H9 (cell line): ENCODE data around the gene SIDT2. TPM values are rescaled to one million over a fixed set of nuclear protein-coding genes. Genes with fewer than 3 reads are reported as not detected.

Experiments
- DNase-seq: peaks from one replicate; pipeline ENCODE4 v3.0.0-alpha.2; 2017
- H2AFZ ChIP-seq: one replicate; pipeline ENCODE4 v1.6.1; 2013; ENCODE audit warnings: mild to moderate bottlenecking, low read length, control low read depth, moderate library complexity
- H2AK5ac ChIP-seq: 2 replicates; pipeline ENCODE4 v1.6.1; 2013; ENCODE audit warnings: low read length, control low read depth, mixed read lengths; ENCODE audit not compliant: insufficient read length
- H2BK120ac ChIP-seq: one replicate; pipeline ENCODE4 v1.6.1; 2013; ENCODE audit warnings: low read depth, mild to moderate bottlenecking, low read length, control low read depth, inconsistent platforms; ENCODE audit not compliant: poor library complexity, severe bottlenecking
- H2BK12ac ChIP-seq: 2 replicates; pipeline ENCODE4 v1.6.1; 2013; ENCODE audit warnings: low read length, control low read depth, mixed read lengths, low read depth; ENCODE audit not compliant: insufficient read length
- H2BK15ac ChIP-seq: 2 replicates; pipeline ENCODE4 v1.6.1; 2013; ENCODE audit warnings: low read depth, low read length, control low read depth
- H2BK20ac ChIP-seq: one replicate; pipeline ENCODE4 v1.6.1; 2013; ENCODE audit warnings: low read depth, mild to moderate bottlenecking, low read length, control low read depth, inconsistent platforms; ENCODE audit not compliant: poor library complexity, severe bottlenecking
- H2BK5ac ChIP-seq: 2 replicates; pipeline ENCODE4 v1.6.1; 2013; ENCODE audit warnings: low read length, control low read depth, mixed read lengths; ENCODE audit not compliant: insufficient read length
- H3K14ac ChIP-seq: 2 replicates; pipeline ENCODE4 v1.6.1; 2013; ENCODE audit warnings: low read length, control low read depth; ENCODE audit not compliant: insufficient read depth
- H3K18ac ChIP-seq: 2 replicates; pipeline ENCODE4 v1.6.1; 2013; ENCODE audit warnings: low read depth, mild to moderate bottlenecking, mixed read lengths, low read length, control low read depth; ENCODE audit not compliant: insufficient read length
- H3K23ac ChIP-seq: 2 replicates; pipeline ENCODE4 v1.6.1; 2013; ENCODE audit warnings: low read length, control low read depth, mixed read lengths, low read depth; ENCODE audit not compliant: insufficient read length
- H3K23me2 ChIP-seq: 2 replicates; pipeline ENCODE4 v1.6.1; 2013; ENCODE audit warnings: low read depth, mild to moderate bottlenecking, mixed read lengths, low read length, control low read depth; ENCODE audit not compliant: insufficient read length, poor library complexity, severe bottlenecking
- H3K27ac ChIP-seq: 2 replicates; pipeline ENCODE4 v1.5.1; 2013; ENCODE audit warnings: low read length, control low read depth, mixed read lengths, low read depth; ENCODE audit not compliant: insufficient read length
- H3K27me3 ChIP-seq: 2 replicates; pipeline ENCODE4 v1.6.1; 2013; ENCODE audit warnings: low read length, control low read depth, inconsistent platforms; ENCODE audit not compliant: insufficient read depth
- H3K4ac ChIP-seq: 2 replicates; pipeline ENCODE4 v1.6.1; 2013; ENCODE audit warnings: low read depth, mild to moderate bottlenecking, control low read depth, inconsistent platforms, low read length, moderate library complexity
- H3K4me1 ChIP-seq: 2 replicates; pipeline ENCODE4 v1.6.1; 2013; ENCODE audit warnings: low read length, control low read depth, inconsistent platforms; ENCODE audit not compliant: insufficient read depth
- H3K4me2 ChIP-seq: 2 replicates; pipeline ENCODE4 v1.6.1; 2013; ENCODE audit warnings: low read length, control low read depth, mixed read lengths; ENCODE audit not compliant: insufficient read length, insufficient read depth
- H3K56ac ChIP-seq: 2 replicates; pipeline ENCODE4 v1.6.1; 2013; ENCODE audit warnings: low read depth, mild to moderate bottlenecking, mixed read lengths, low read length, control low read depth; ENCODE audit not compliant: insufficient read length
- H3K79me1 ChIP-seq: 2 replicates; pipeline ENCODE4 v1.6.1; 2013; ENCODE audit warnings: low read depth, mild to moderate bottlenecking, moderate library complexity, low read length, control low read depth, inconsistent platforms; ENCODE audit not compliant: insufficient read depth, poor library complexity, severe bottlenecking
- H3K79me2 ChIP-seq: 2 replicates; pipeline ENCODE4 v1.6.1; 2013; ENCODE audit warnings: low read length, control low read depth, inconsistent platforms; ENCODE audit not compliant: insufficient read depth
- H3K9ac ChIP-seq: 2 replicates; pipeline ENCODE4 v1.6.1; 2013; ENCODE audit warnings: low read length, control low read depth, mixed read lengths; ENCODE audit not compliant: insufficient read length; ENCODE audit errors: extremely low read depth
- H3K9me3 ChIP-seq: one replicate; pipeline ENCODE4 v1.6.1; 2013; ENCODE audit warnings: low read depth, low read length, inconsistent platforms; ENCODE audit not compliant: control insufficient read depth
- H3T11ph ChIP-seq: one replicate; pipeline ENCODE4 v1.6.1; 2013; ENCODE audit warnings: mild to moderate bottlenecking, low read length, control low read depth, inconsistent platforms
- H4K20me1 ChIP-seq: one replicate; pipeline ENCODE4 v1.6.1; 2013; ENCODE audit not compliant: control insufficient read depth, insufficient read length, insufficient read depth
- H4K5ac ChIP-seq: 2 replicates; pipeline ENCODE4 v1.6.1; 2013; ENCODE audit warnings: low read depth, mild to moderate bottlenecking, mixed read lengths, low read length, control low read depth; ENCODE audit not compliant: insufficient read length
- H4K8ac ChIP-seq: replicated peaks from 2 replicates; pipeline ENCODE4 v1.6.1; 2013; ENCODE audit warnings: low read length, control low read depth, mixed read lengths, low read depth; ENCODE audit not compliant: insufficient read length
- H4K91ac ChIP-seq: 2 replicates; pipeline ENCODE4 v1.6.1; 2013; ENCODE audit warnings: low read depth, mild to moderate bottlenecking, moderate library complexity, mixed read lengths, low read length, control low read depth; ENCODE audit not compliant: insufficient read length
- H3K27ac Mint-ChIP-seq, 3 experiments: 2 replicates in 2 of 3; 3 replicates in 1 of 3; pipeline ENCODE4 v1.8.0; 2020 to 2021; ENCODE audit warnings: mixed read lengths in 3 of 3, mild to moderate bottlenecking in 1 of 3, moderate library complexity in 1 of 3
- H3K27me3 Mint-ChIP-seq: 2 replicates; pipeline ENCODE4 v1.8.0; 2021; ENCODE audit warnings: low read depth, mild to moderate bottlenecking, moderate library complexity, mixed read lengths
- H3K36me3 Mint-ChIP-seq, 3 experiments: 2 replicates in 2 of 3; 3 replicates in 1 of 3; pipeline ENCODE4 v1.8.0; 2020 to 2021; ENCODE audit warnings: low read depth in 3 of 3, mixed read lengths in 3 of 3; ENCODE audit not compliant: insufficient read depth in 1 of 3
- H3K4me1 Mint-ChIP-seq, 2 experiments: 2 replicates each; pipeline ENCODE4 v1.8.0; 2020; ENCODE audit warnings: mixed read lengths in 2 of 2
- H3K4me3 Mint-ChIP-seq, 2 experiments: 2 replicates in 1 of 2; 3 replicates in 1 of 2; pipeline ENCODE4 v1.8.0; 2020 to 2021; ENCODE audit warnings: mild to moderate bottlenecking in 2 of 2, mixed read lengths in 2 of 2, moderate library complexity in 1 of 2
- H3K9me3 Mint-ChIP-seq, 2 experiments: 2 replicates in 1 of 2; 3 replicates in 1 of 2; pipeline ENCODE4 v1.8.0; 2020; ENCODE audit warnings: mild to moderate bottlenecking in 2 of 2, mixed read lengths in 2 of 2, moderate library complexity in 1 of 2
- CTCF ChIP-seq: fragments of 200-600 bp; sonication (generic); conservative IDR thresholded peaks from 3 replicates; pipeline ENCODE4 v1.8.0; 2021; ENCODE audit warnings: antibody characterized with exemption, mild to moderate bottlenecking
- WGBS: extraction: QIAGEN DNeasy Blood & Tissue Kit; methylation state at CpG from one replicate; pipeline ENCODE4 v1.1.7; 2013; ENCODE audit warnings: missing lambda C conversion rate, low lambda C conversion rate, mixed read lengths; ENCODE audit not compliant: insufficient read length; ENCODE audit errors: extremely low coverage; 5-methylcytosine and 5-hydroxymethylcytosine counted together
- total RNA-seq: library from RNA; stranded (reverse); gene quantifications from 2 replicates; pipeline ENCODE4 v1.2.1, GENCODE V29; 2021

The SIDT2 gene
- total RNA-seq, 1 experiment from 2014 or later, result 18.3 TPM

GRCh38 chr11:117214404-117215110, 36.0 kb downstream of the SIDT2 start:
- DNase-seq, result no peak
- Histone ChIP-seq H4K8ac (no peak overlapping the region), H2BK5ac (no peak overlapping the region), H3K23me2 (no peaks in the 10 kb centered on the region), H3K23ac (no peak overlapping the region), H3K9ac (no peak overlapping the region), H3K9me3 (no peaks in the 10 kb centered on the region), H3K4ac (no peak overlapping the region), H4K20me1 (no peaks in the 10 kb centered on the region), H2BK12ac (no peak overlapping the region), H2AFZ (no peak overlapping the region), H2BK120ac (no peak overlapping the region), H2AK5ac (no peak overlapping the region), H2BK15ac (no peak overlapping the region), H3K79me1 (no peaks in the 10 kb centered on the region), H3K27ac (no peak overlapping the region), H3K4me1 (no peaks in the 10 kb centered on the region), H3K4me2 (no peak overlapping the region), H3K27me3 (no peaks in the 10 kb centered on the region), H3T11ph (no peak overlapping the region), H3K14ac (no peak overlapping the region), H3K56ac (no peak overlapping the region), H3K79me2 (no peaks in the 10 kb centered on the region), H4K91ac (no peak overlapping the region), H2BK20ac (no peak overlapping the region), H3K18ac (no peak overlapping the region), H4K5ac (no peak overlapping the region)
- Mint-ChIP-seq H3K4me1 (peaks cover 0 to 4% of the 10 kb centered on the region in 2 experiments; a peak in 1 of 4 replicates), H3K27ac (peak overlapping the region in 2 of 3 experiments; percentile 50 to 59; a peak in 5 of 7 replicates), H3K36me3 (peaks cover 8 to 51% (median 40%) of the 10 kb centered on the region in 3 experiments), H3K9me3 (no peaks in the 10 kb centered on the region), H3K4me3 (no peak overlapping the region), H3K27me3 (peaks cover under 1% of the 10 kb centered on the region; the same call in 1 of the 2 replicates)
- WGBS, result no CpG with 5 or more reads among the region's 7 CpGs
- TF ChIP-seq CTCF, result no peak
